ENCODE results near the gene HOPX. TPM values are rescaled to one million over a fixed set of nuclear protein-coding genes. Genes with fewer than 3 reads are reported as not detected.
"Not testable (repeated sequence)": the region's sequence is repeated elsewhere in the genome, so short reads cannot be mapped to it uniquely, and the experiment has no call there.

HOPX gene, protein sequence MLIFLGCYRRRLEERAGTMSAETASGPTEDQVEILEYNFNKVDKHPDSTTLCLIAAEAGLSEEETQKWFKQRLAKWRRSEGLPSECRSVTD
- total RNA-seq = 64.8 TPM
- long read RNA-seq, transcript HOPX-202 (3 exons, 1,611 nt) = major isoform, 28 of 53 reads
- long read RNA-seq, transcript HOPX-206 (2 exons, 1,248 nt) = minor isoform, 13 of 53 reads
- long read RNA-seq, partial matches to known transcripts = 1 of 53 reads
- long read RNA-seq, other reads (novel, unspliced or antisense) = 5 of 53 reads

DNA sequence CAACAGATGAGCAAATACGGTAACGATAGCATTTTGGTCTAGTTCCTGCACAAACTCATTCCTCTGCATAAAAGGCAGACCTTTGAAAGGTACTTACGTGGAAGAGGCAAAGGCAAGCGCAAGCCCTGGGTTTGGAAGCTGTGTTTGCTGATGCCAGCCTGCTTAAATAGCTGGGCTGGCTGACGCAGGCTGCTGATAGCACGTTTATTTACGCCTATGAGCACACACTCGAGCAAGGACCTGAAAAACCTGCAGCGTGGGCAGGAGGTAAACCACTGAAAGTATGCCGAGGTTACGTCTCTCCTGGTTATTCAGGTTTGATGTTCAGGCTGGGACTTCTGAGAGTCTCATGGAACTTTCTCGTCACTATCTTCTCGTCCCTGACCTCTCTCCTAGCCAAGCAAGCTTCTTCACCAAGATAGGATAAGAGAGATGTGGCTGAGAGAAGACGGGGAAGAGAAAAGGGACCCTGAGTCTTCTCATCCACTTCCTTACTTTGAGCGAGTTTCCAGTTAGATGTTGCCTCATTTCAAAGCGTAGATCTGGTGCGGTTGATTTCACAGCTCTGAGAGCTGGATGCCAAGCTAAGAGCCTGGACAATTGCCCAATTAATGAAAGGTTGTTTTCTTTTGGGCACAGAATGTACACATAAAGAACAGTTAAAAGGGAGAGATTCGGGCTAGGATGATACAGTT, at the start of gene HOPX:
Gene HOPX, minus strand, starts transcription at position 139 of the 695 bp plus-strand sequence. CDS start 23,480 bp downstream, outside the sequence.
- peak; percentile 92 for ATAC-seq
- intact Hi-C loops (cut with micrococcal nuclease) = no loop called here
- peak; percentile 50 for DNase-seq

GRCh38 chr4:56730097-56730496, 49.0 kb upstream of the HOPX start:
- intact Hi-C loops (cut with micrococcal nuclease) = no loop called here
- no peak for DNase-seq
- ATAC-seq = no peak

GRCh38 chr4:56728512-56728911, 47.4 kb upstream of the HOPX start:
- ATAC-seq = peak; percentile 96
- peak; percentile 47 for DNase-seq
- intact Hi-C loops (cut with micrococcal nuclease) = no loop called here

DNA sequence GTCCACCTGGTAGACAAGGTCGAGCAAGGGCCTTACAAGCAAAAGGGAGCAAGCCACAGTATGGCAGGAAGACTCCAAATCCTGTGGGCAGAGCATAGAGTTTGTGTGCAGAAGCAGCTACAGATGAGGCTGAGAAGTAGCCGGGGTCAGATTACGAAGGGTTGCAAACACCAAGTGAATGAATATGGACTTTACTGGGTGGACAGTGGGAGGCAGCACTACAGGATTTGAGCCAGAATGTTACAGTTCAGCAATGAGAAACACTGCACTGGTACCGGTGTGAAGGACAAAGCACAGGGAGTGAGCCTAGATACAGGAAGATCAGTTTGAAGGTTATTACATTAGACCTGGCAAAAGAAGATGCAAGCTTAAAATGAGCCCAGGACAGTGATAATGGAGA, 46.1 kb upstream of the HOPX start:
- intact Hi-C loops (cut with micrococcal nuclease) = no loop called here
- DNase-seq (no peak), ATAC-seq (no peak)

DNA sequence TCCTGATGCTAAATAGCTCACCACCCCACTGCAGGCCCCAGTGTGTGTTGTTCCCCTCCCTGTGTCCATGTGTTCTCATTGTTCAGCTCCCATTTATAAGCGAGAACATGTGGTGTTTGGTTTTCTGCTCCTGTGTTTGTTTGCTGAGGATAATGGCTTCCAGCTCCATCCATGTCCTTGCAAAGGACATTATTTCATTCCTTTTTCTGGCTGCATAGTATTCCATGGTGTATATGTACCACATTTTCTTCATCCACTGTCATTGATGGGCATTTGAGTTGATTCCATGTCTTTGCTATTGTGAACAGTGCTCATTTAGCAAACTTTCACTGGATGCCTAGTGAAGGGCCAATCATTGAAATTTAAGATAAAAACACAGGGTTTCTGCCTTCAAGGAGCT, 45.5 kb upstream of the HOPX start:
- DNase-seq; intact Hi-C loops (cut with micrococcal nuclease); ATAC-seq: not testable (repeated sequence)

DNA sequence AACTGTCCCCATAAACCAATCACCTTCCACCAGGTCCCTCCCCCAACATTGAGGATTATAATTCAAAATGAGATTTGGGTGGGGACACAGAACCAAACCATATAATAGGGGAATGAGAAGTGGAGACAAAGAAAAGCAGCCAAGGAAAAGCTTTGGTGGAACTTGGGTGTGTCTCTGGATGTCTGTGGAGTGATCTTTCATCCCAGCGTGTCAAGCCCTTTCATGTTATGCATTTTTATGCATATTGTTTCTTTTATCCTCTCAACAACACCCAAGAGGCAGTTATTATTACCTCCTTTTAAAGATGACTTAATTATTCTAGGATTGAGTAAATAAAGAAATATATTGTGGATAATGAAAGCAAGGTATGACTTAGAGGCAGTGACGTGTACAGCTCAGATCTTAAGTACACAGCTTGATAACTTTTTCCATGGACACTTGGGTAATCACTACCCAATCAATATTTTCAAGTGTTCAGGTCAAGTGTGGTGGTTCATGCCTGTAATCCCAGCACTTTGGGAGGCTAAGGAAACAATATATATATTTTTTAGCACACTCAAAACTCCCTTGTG, 42.6 kb upstream of the HOPX start:
- ATAC-seq = no peak
- no peak for DNase-seq
- intact Hi-C loops (cut with micrococcal nuclease) = no loop called here

DNA sequence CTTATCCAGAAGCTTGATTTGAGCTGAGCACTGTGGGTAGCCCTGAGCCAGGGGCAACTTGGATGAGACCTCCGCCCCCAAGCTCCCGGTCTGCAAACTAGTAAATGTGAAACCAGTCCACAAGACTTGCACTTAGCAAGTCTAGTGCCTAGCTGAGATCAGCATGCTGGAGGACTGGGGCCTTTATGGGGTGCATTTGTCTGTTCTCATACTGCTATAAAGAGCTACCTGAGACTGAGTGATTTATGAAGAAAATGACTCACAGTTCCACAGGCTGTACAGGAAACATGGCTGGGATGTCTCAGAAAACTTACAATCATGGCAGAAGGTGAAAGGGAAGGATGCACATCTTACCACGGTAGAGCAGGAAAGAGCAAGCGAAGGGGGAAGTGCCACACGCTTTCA, 42.1 kb upstream of the HOPX start:
- no peak for DNase-seq
- no peak for ATAC-seq
- intact Hi-C loops (cut with micrococcal nuclease) = no loop called here

GRCh38 chr4:56708146-56708545, 27.1 kb upstream of the HOPX start:
- no peak for DNase-seq
- no peak for ATAC-seq
- intact Hi-C loops (cut with micrococcal nuclease) = no loop called here

DNA sequence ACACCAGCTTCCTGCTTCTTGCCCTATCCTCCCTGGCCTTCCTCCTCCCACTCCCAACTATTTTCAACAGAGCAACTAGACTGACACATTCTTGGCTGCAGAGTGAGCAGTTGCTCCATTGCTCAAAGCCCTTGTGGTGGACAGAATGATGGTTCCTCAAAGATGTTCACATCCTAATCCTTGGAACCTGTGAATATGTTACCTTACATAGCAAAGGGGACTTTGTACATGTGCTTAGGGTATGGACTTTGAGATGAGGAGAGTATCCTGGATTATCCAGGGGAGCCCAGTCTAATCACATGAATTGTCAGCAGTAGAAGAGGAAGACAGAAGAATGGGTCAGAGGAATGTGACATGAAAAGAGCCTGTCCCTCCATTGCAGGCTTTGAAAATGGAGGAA, 24.9 kb upstream of the HOPX start:
- intact Hi-C loops (cut with micrococcal nuclease) = no loop called here
- DNase-seq (no peak), ATAC-seq (no peak)

DNA sequence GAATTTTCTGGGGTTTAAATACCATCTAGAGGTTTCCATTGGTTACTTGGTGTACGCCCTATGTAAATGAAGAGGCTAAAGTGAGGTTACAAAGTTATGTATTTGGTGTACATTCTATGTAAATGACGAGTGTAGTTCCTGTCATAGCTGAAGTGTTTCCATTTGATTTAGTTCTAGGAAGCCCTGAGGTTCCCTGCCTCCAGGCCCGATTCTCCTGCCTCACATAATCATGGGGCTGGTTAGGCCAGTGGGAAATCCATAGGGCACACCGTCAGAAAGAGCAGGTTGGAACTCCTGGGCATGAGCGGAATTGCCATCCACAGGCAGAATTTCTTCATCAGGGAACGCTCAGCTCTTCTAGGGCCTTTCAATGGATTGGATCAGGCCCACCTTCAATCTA, 24.2 kb upstream of the HOPX start:
- intact Hi-C loops (cut with micrococcal nuclease) = no loop called here

DNA sequence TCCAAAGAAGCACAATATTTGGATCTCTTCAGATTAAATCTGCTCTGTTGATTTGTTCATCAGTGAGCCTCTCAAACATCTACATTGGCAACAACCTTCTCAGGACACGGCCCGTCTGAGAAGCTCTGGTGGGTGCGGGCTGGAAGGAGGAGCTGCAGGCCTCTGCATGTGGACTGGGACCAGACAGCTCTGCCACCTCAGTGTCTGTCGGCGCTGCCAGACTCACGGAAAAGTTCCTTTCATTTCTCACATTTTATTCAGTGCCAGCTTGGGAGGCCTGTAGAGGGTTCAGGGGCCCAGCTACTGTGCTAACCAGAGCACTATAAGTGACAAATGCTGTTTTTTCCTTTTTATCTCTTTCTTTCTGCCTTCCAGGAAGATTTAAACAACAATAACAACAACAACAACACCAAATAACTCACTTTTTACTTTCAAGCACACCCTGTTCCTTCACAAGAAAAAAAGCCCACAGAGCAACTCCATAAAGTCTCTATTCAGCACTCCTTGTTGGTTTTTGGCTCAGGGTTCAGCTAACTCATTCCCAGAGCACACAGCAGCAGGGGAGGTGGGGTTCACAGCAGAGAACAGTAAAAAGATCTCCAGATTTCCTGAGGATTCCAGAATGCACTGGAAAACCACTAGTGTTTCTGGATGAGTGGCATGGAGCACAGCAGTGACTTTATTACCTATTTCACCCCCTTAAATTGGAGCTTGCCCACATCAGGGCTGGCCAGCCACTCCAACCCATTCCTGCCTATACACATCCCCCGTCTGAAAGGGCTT, 23.2 kb upstream of the HOPX start:
- intact Hi-C loops (cut with micrococcal nuclease) = no loop called here
- ATAC-seq (no peak), DNase-seq (no peak)

More for the DNA sequence above, 24.2 kb upstream of the HOPX start:
- DNase-seq (no peak), ATAC-seq (no peak)

- no peak for ATAC-seq
- intact Hi-C loops (cut with micrococcal nuclease) = no loop called here
Observed at GRCh38 chr4:56703378-56703777, 22.3 kb upstream of the HOPX start.

GRCh38 chr4:56701644-56702043, 20.5 kb upstream of the HOPX start:
- ATAC-seq = peak; percentile 18
- intact Hi-C loops (cut with micrococcal nuclease) = no loop called here
- no peak for DNase-seq

More at GRCh38 chr4:56703378-56703777, 22.3 kb upstream of the HOPX start:
- DNase-seq = no peak

DNA sequence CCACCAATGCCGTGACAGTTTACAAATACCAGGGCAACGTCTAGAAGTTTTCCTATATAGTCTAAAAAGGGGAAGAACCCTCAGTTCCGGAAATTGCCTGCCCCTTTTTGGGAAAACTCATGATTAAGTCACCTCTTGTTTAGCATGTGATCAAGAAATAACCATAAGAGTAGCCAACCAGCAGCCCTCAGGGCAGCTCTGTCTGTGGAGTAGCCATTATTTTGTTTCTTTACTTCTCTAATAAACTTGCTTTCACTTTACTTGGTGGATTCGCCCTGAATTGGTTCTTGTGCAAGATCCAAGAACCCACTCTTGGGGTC, 20.0 kb upstream of the HOPX start:
- DNase-seq (no peak), ATAC-seq (no peak)
- intact Hi-C loops (cut with micrococcal nuclease) = no loop called here

- intact Hi-C loops (cut with micrococcal nuclease) = no loop called here
- ATAC-seq (no peak), DNase-seq (no peak)
Observed at GRCh38 chr4:56699537-56700105, 18.5 kb upstream of the HOPX start.

- DNase-seq (no peak), ATAC-seq (peak; percentile 48)
- intact Hi-C loops (cut with micrococcal nuclease) = no loop called here
Observed at GRCh38 chr4:56698329-56698728, 17.2 kb upstream of the HOPX start.

GRCh38 chr4:56696056-56696455, 15.0 kb upstream of the HOPX start:
- intact Hi-C loops (cut with micrococcal nuclease) = no loop called here
- DNase-seq (no peak), ATAC-seq (no peak)

GRCh38 chr4:56693476-56693875, 12.4 kb upstream of the HOPX start:
- ATAC-seq; intact Hi-C loops (cut with micrococcal nuclease): not testable (repeated sequence)

DNA sequence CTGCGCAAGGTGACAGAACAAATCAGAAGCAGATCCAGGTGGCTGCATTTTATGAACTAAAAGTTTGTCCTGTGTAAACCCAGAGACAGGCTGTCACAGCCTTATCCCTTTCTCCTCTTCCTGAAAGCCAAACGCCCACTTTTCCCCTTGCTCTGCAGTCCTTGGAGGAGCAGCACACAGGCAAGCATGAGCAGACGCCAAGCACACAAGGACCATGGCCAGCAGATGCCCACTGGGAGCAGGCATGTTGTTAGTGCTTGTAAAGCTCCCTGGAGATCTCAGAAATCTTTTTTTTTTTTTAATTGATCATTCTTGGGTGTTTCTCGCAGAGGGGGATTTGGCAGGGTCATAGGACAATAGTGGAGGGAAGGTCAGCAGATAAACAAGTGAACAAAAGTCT, 11.5 kb upstream of the HOPX start:
- no peak for ATAC-seq
- no peak for DNase-seq
- intact Hi-C loops (cut with micrococcal nuclease) = no loop called here

More at GRCh38 chr4:56693476-56693875, 12.4 kb upstream of the HOPX start:
- not testable (repeated sequence) for DNase-seq

GRCh38 chr4:56691425-56691824, 10.3 kb upstream of the HOPX start:
- intact Hi-C loops (cut with micrococcal nuclease) = no loop called here
- DNase-seq (no peak), ATAC-seq (no peak)

Measured in left ventricle myocardium superior (tissue), 1 donor.